ENCODE data around the gene AMBP. TPM values are rescaled to one million over a fixed set of nuclear protein-coding genes. Genes with fewer than 3 reads are reported as not detected.

AMBP gene
- total RNA-seq = 0.36 and 1.5 TPM in 2 replicates
- polyA plus RNA-seq (2012) = 0.09 TPM

GRCh38 chr9:114078021-114078780 is at the start of gene AMBP:
Gene AMBP, minus strand, starts transcription at chr9:114078300. Its CDS starts 91 bp downstream, at chr9:114078209.
- no peak for DNase-seq (ENCODE audit: low read depth)

- no peak for DNase-seq (ENCODE audit: low read depth)
Observed at GRCh38 chr9:114126247-114127060, 48.4 kb upstream of the AMBP start.

GRCh38 chr9:114125476-114126013 is 47.4 kb upstream of the AMBP start:
- DNase-seq (ENCODE audit: low read depth) = no peak

GRCh38 chr9:114124666-114125475 is 46.8 kb upstream of the AMBP start:
- no peak for DNase-seq (ENCODE audit: low read depth)

GRCh38 chr9:114124138-114124537 is 46.0 kb upstream of the AMBP start:
- no peak for DNase-seq (ENCODE audit: low read depth)

- peak; percentile 43 for DNase-seq (ENCODE audit: low read depth)
Observed at GRCh38 chr9:114123031-114123977, 45.2 kb upstream of the AMBP start.

GRCh38 chr9:114122136-114123027 is 44.3 kb upstream of the AMBP start:
- peak; percentile 61 for DNase-seq (ENCODE audit: low read depth)

- peak; percentile 21 for DNase-seq (ENCODE audit: low read depth)
Observed at GRCh38 chr9:114121227-114122135, 43.4 kb upstream of the AMBP start.

GRCh38 chr9:114120192-114121014 is 42.3 kb upstream of the AMBP start:
- no peak for DNase-seq (ENCODE audit: low read depth)

GRCh38 chr9:114119242-114120191 is 41.4 kb upstream of the AMBP start:
- DNase-seq (ENCODE audit: low read depth) = no peak

GRCh38 chr9:114117996-114118830 is 40.1 kb upstream of the AMBP start:
- DNase-seq (ENCODE audit: low read depth) = no peak

- no peak for DNase-seq (ENCODE audit: low read depth)
Observed at GRCh38 chr9:114117614-114117995, 39.5 kb upstream of the AMBP start.

- no peak for DNase-seq (ENCODE audit: low read depth)
Observed at GRCh38 chr9:114116126-114116747, 38.1 kb upstream of the AMBP start.

- DNase-seq (ENCODE audit: low read depth) = no peak
Observed at GRCh38 chr9:114115654-114116125, 37.6 kb upstream of the AMBP start.

All from myocyte (in vitro differentiated cells).